Progenitor cell of endocrine pancreas (in vitro differentiated cells): ENCODE measurements around the gene CFAP100. TPM values are rescaled to one million over a fixed set of nuclear protein-coding genes. Genes with fewer than 3 reads are reported as not detected.

Source experiments
- DNase-seq: peaks from one replicate; pipeline ENCODE4 v3.0.0; 2021; ENCODE audit warnings: low spot score; ENCODE audit not compliant: unreplicated experiment
- H3K27ac Mint-ChIP-seq: 2 replicates; pipeline ENCODE4 v1.8.0; 2021; ENCODE audit warnings: mild to moderate bottlenecking, moderate library complexity, mixed read lengths
- H3K27me3 Mint-ChIP-seq: 2 replicates; pipeline ENCODE4 v1.8.0; 2021; ENCODE audit warnings: mixed read lengths
- H3K36me3 Mint-ChIP-seq: 2 replicates; pipeline ENCODE4 v1.8.0; 2022; ENCODE audit warnings: mixed read lengths; ENCODE audit not compliant: insufficient read depth
- H3K4me1 Mint-ChIP-seq: 2 replicates; pipeline ENCODE4 v1.8.0; 2021; ENCODE audit warnings: low read depth, mixed read lengths
- H3K4me3 Mint-ChIP-seq: 2 replicates; pipeline ENCODE4 v1.8.0; 2021; ENCODE audit warnings: low read depth, mild to moderate bottlenecking, moderate library complexity, mixed read lengths
- H3K9me3 Mint-ChIP-seq: 2 replicates; pipeline ENCODE4 v1.8.0; 2021; ENCODE audit warnings: low read depth, mixed read lengths
- CTCF ChIP-seq: fragments of 200-600 bp; sonication (generic); IDR thresholded peaks from one replicate; pipeline ENCODE4 v1.5.0; 2021; ENCODE audit warnings: antibody characterized with exemption, mild to moderate bottlenecking; ENCODE audit not compliant: unreplicated experiment
- total RNA-seq: library from RNA; stranded (reverse); gene quantifications from 2 replicates; pipeline ENCODE4 v1.2.1, GENCODE V29; 2021

Gene CFAP100
- total RNA-seq, 1 donor from 2014 or later, result 0.79 TPM

GRCh38 chr3:126468028-126468891, 73.6 kb downstream of the CFAP100 start:
- no peak for TF ChIP-seq CTCF

GRCh38 chr3:126469479-126469878, 74.8 kb downstream of the CFAP100 start:
- H3K4me3 Mint-ChIP-seq, result no peak overlapping the region
- no peaks in the 10 kb centered on the region for H3K9me3 Mint-ChIP-seq
- no peak for DNase-seq
- H3K27me3 Mint-ChIP-seq, result no peaks in the 10 kb centered on the region
- peak overlapping the region; percentile 50 for H3K27ac Mint-ChIP-seq
- H3K36me3 Mint-ChIP-seq, result peaks cover 37% of the 10 kb centered on the region
- no peak for TF ChIP-seq CTCF
- H3K4me1 Mint-ChIP-seq, result peaks cover 28% of the 10 kb centered on the region

More at GRCh38 chr3:126468028-126468891, 73.6 kb downstream of the CFAP100 start:
- Mint-ChIP-seq H3K9me3 (no peaks in the 10 kb centered on the region), H3K27me3 (no peaks in the 10 kb centered on the region), H3K36me3 (peaks cover 43% of the 10 kb centered on the region), H3K4me1 (peaks cover 17% of the 10 kb centered on the region), H3K4me3 (no peak overlapping the region), H3K27ac (no peak overlapping the region)
- DNase-seq, result no peak

- Mint-ChIP-seq H3K9me3 (no peaks in the 10 kb centered on the region), H3K27ac (peak overlapping the region; percentile 43), H3K4me3 (peak overlapping the region; percentile 76), H3K36me3 (peaks cover 30% of the 10 kb centered on the region), H3K4me1 (peaks cover 32% of the 10 kb centered on the region), H3K27me3 (peaks cover under 1% of the 10 kb centered on the region)
- no peak for DNase-seq
- no peak for TF ChIP-seq CTCF
These were observed 77.7 kb downstream of the CFAP100 start for GRCh38 chr3:126472277-126473006.

GRCh38 chr3:126473292-126474168, 78.8 kb downstream of the CFAP100 start:
- Mint-ChIP-seq H3K27ac (no peak overlapping the region), H3K36me3 (peaks cover 27% of the 10 kb centered on the region)

More at GRCh38 chr3:126473292-126474168, 78.8 kb downstream of the CFAP100 start:
- Mint-ChIP-seq H3K4me3 (peak overlapping the region; percentile 76), H3K9me3 (no peaks in the 10 kb centered on the region), H3K4me1 (peaks cover 32% of the 10 kb centered on the region), H3K27me3 (peaks cover 4% of the 10 kb centered on the region)
- DNase-seq, result no peak
- no peak for TF ChIP-seq CTCF
